Naive thymus-derived CD8-positive, alpha-beta T cell (primary cell): ENCODE results near the gene COL23A1. TPM values are rescaled to one million over a fixed set of nuclear protein-coding genes. Genes with fewer than 3 reads are reported as not detected.

Experiments
- ATAC-seq, 2 donors: fragments of 150-1000 bp; cut with Tn5 transposase in 1 of 2; sonication (Bioruptor Pico), chemical (Tn5 transposase) in 1 of 2; 1 replicate in 1 of 2; 2 replicates in 1 of 2; pipeline ENCODE4 v1.10.0; 2021; ENCODE audit warnings: mild to moderate bottlenecking in 2 of 2, moderate library complexity in 2 of 2
- POLR2A ChIA-PET: fragments of 350-600 bp; sonication (Branson Sonifier 250); formaldehyde crosslinking; loops from one replicate; lab custom pipeline; 2021; ENCODE audit warnings: antibody characterized with exemption; lab: Charles Lee
- DNase-seq, 10 donors: peaks; one replicate each; pipeline versions ENCODE4 v3.0.0 to v3.0.0-alpha.2; 2020 to 2022
- H3K27ac Mint-ChIP-seq, 10 donors: one replicate each; pipeline ENCODE4 v1.8.0; 2020 to 2022; ENCODE audit warnings: mild to moderate bottlenecking in 10 of 10, mixed read lengths in 10 of 10, moderate library complexity in 4 of 10, inconsistent platforms in 1 of 10
- H3K27me3 Mint-ChIP-seq, 5 donors: one replicate each; pipeline ENCODE4 v1.8.0; 2021 to 2022; ENCODE audit warnings: mixed read lengths in 5 of 5
- H3K36me3 Mint-ChIP-seq, 3 donors: one replicate each; pipeline ENCODE4 v1.8.0; 2020 to 2022; ENCODE audit warnings: mixed read lengths in 3 of 3, mild to moderate bottlenecking in 2 of 3, inconsistent platforms in 1 of 3
- H3K4me1 Mint-ChIP-seq, 4 donors: one replicate each; pipeline ENCODE4 v1.8.0; 2021 to 2022; ENCODE audit warnings: mixed read lengths in 4 of 4
- H3K4me3 Mint-ChIP-seq, 10 donors: one replicate each; pipeline ENCODE4 v1.8.0; 2020 to 2022; ENCODE audit warnings: mild to moderate bottlenecking in 10 of 10, mixed read lengths in 10 of 10, moderate library complexity in 6 of 10, inconsistent platforms in 1 of 10
- H3K9me3 Mint-ChIP-seq, 9 donors: one replicate each; pipeline ENCODE4 v1.8.0; 2020 to 2022; ENCODE audit warnings: mixed read lengths in 9 of 9, mild to moderate bottlenecking in 3 of 9, inconsistent platforms in 1 of 9, moderate library complexity in 1 of 9
- polyA plus RNA-seq, 3 donors: library from polyadenylated mRNA; unstranded; fragments of 300-500 nt; fragmentation: Illumina TruSeq; gene quantifications; one replicate each; pipeline ENCODE4 v1.2.3, GENCODE V29; 2021
- total RNA-seq, 8 experiments: library from RNA in 2 of 8; stranded (reverse) in 2 of 8; gene quantifications; one replicate each; pipeline ENCODE4 v1.2.3 and lab custom pipeline; 2021 to 2026

Gene COL23A1
- total and polyA plus RNA-seq, 5 experiments from 2014 or later, result 0.10 to 0.51 (median 0.16) TPM; not detected in 2

DNA sequence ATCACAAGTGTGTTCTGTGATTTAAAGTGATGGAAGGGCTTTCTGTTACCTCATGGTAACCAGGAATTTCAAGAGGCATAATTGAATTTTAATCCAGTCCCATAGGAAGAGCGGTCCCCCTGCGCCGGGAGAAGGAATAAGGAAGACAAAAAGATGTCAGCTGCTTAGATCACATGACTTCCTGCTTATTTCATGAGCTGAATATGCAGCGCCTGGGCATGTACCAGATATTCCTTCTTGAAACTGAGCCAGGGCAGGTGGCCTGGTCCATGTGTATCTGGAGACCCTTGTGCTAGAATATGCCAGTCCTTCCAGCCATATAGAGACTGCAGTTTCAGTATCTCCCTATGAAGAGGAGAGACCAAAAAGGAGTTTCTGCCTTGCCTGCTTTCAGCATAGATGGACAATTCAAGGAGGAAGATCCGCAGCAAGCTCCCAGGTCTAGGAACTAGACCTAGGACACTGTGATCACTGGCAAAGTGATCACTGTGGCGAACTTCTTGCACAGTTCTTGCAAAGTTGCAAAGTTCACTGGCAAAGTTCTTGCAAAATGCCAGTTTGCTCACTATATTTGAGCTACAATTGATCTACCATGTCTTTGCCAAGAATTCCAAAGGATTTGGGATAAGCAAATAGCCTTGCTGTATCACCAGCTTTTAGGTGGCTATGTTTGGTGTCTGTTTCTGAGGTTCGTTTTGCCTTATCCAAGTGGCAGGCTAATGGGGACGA lies 254.7 kb downstream of the COL23A1 start:
- no peaks in the 10 kb centered on the region for H3K27me3 Mint-ChIP-seq
- H3K27ac Mint-ChIP-seq, result no peak overlapping the region
- H3K4me3 Mint-ChIP-seq, result no peak overlapping the region
- no peak for ATAC-seq
- POLR2A ChIA-PET, result interaction anchor here (0.6 kb wide), 1 partner anchor 204 kb away, joined by 8 read pairs; no protein-coding TSS in a partner anchor
- peaks cover 4 to 10% (median 8%) of the 10 kb centered on the region in 4 donors for H3K4me1 Mint-ChIP-seq
- no peak for DNase-seq
- no peaks in the 10 kb centered on the region for H3K36me3 Mint-ChIP-seq
- no peaks in the 10 kb centered on the region for H3K9me3 Mint-ChIP-seq

DNA sequence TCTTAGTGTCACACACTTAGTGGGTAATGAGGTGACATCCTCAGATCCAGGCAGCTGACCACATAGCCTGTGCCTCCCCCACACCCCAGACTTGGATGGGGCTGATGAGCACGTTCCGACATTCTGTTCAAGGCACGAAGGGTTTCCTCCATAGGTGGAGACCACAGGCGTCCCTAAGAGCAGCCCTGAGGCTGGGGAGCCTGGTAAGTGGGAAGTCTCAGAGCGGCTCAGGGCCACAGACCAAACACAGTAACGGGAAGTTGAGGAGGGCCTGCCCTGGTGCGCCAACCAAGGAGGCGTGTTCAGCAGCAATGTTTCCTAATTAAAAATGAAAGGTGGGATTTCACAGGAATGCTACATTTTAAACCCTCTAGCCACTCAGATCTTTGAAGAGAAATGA lies 255.3 kb downstream of the COL23A1 start:
- POLR2A ChIA-PET, result interaction anchor here (0.6 kb wide), 1 partner anchor 204 kb away, joined by 8 read pairs; no protein-coding TSS in a partner anchor
- DNase-seq (no peak), ATAC-seq (no peak)
- Mint-ChIP-seq H3K4me3 (no peak overlapping the region), H3K4me1 (peaks cover 4 to 11% (median 8%) of the 10 kb centered on the region in 4 donors), H3K27me3 (no peaks in the 10 kb centered on the region), H3K36me3 (no peaks in the 10 kb centered on the region), H3K27ac (no peak overlapping the region), H3K9me3 (no peaks in the 10 kb centered on the region)

DNA sequence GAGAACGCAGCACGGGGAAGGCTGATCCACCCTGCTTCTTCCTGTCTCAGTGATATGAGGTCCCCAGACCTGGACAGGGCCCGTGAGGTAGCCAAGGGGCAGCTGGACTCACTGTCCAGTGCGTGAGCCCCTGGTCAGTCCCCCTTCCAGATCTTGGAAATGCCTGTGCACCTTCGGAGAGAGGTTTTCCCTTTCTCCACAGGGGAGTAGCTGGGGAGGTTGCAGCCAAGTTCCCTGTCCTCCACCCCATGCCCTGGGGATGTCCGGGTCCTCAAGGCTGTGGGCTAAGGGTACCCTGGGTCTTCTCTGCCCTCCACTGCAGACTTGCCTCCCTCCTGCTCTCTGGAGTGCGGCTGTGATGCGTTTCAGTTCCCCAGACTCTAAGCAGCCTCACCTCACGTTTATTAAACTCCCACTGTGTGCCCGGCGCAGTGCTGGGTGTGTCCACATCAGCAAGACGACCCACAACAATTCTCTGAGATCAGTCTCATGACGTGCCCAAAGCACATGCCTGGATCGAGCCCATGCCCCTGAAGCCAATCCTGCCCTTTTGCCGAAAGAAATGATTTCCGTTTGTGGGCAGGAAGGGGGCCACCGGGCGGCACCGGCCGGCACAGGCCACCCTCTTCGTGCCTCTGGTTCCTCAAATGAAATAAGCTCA lies 256.2 kb downstream of the COL23A1 start:
- peaks cover 4 to 11% (median 7%) of the 10 kb centered on the region in 4 donors for H3K4me1 Mint-ChIP-seq
- ATAC-seq, result no peak
- no peaks in the 10 kb centered on the region for H3K36me3 Mint-ChIP-seq
- no peaks in the 10 kb centered on the region for H3K9me3 Mint-ChIP-seq
- H3K4me3 Mint-ChIP-seq, result no peak overlapping the region
- no peaks in the 10 kb centered on the region for H3K27me3 Mint-ChIP-seq
- POLR2A ChIA-PET, result no interaction called here
- H3K27ac Mint-ChIP-seq, result no peak overlapping the region
- DNase-seq, result no peak

DNA sequence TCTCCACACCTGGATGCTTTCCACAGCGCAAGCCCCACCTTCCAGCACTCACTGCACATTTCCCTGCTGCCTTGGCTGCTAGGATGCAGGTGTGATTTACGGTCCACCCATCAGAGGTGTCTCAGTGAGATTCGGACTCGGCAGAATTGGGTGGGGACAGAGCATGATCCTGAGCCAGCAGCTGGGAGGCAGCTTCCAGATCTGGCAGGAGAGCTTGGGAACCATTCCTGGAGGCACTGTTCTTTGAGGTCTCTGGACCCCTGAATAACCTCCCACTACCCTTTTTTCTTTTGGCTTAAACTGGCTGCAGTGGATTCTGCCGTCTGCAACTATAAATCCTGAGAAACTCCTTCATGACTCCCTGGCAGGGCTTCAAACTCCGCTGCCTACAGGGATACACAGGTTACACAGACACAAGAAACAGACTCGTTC lies 258.0 kb downstream of the COL23A1 start:
- Mint-ChIP-seq H3K27ac (no peak overlapping the region), H3K4me1 (peaks cover 4 to 11% (median 7%) of the 10 kb centered on the region in 4 donors), H3K36me3 (no peaks in the 10 kb centered on the region), H3K4me3 (no peak overlapping the region), H3K9me3 (no peaks in the 10 kb centered on the region), H3K27me3 (no peaks in the 10 kb centered on the region)
- no peak for ATAC-seq
- DNase-seq, result peak in 1 of 10 donors; percentile 34
- POLR2A ChIA-PET, result no interaction called here

- ATAC-seq (no peak), DNase-seq (peak in 1 of 10 donors; percentile 14)
- Mint-ChIP-seq H3K4me3 (no peak overlapping the region), H3K27ac (peak overlapping the region in 3 of 10 donors; percentile 43 to 75 (median 67)), H3K27me3 (no peaks in the 10 kb centered on the region), H3K36me3 (no peaks in the 10 kb centered on the region), H3K9me3 (no peaks in the 10 kb centered on the region), H3K4me1 (peaks cover 4 to 11% (median 7%) of the 10 kb centered on the region in 4 donors)
- POLR2A ChIA-PET, result no interaction called here
Observed at GRCh38 chr5:178331491-178331996, 258.6 kb downstream of the COL23A1 start.

DNA sequence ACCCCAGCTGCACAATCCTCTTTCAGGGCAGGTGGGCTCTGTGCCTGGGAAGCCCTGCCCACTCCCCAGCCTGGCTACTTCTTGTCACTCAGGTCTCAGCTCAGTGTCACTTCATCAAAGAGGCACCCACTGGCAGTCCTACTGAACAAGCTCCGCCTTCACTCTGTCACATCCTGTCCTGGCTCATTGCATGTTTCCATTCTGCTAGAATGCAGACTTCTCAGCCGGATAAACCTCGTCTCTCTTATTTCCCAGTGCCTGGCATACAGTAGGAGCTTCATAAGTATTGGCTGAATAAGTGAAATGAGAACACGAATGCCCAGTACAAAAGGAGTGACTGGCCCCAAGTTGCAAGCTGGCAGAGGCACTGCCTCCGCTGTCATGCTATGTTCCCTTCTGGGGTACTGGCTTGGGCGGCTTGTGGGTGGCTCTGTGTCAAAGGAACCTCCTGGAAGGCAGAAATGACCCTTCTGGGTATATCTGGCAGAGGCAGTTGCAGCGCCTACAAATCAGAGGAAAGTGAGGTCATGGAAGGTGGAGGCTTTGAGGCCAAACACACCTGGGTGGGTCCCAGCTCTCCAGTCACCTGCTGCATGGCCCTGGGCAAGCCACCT lies 259.3 kb downstream of the COL23A1 start:
- peak overlapping the region in 7 of 10 donors; percentile 43 to 89 (median 72) for H3K27ac Mint-ChIP-seq
- H3K27me3 Mint-ChIP-seq, result no peaks in the 10 kb centered on the region
- H3K4me3 Mint-ChIP-seq, result peak overlapping the region in 1 of 10 donors; percentile 31
- no peaks in the 10 kb centered on the region for H3K36me3 Mint-ChIP-seq
- peaks cover 4 to 11% (median 8%) of the 10 kb centered on the region in 4 donors for H3K4me1 Mint-ChIP-seq
- no peaks in the 10 kb centered on the region for H3K9me3 Mint-ChIP-seq
- DNase-seq (peak in 5 of 10 donors; percentile 4 to 43 (median 8)), ATAC-seq (peak; percentile 66 to 79)
- POLR2A ChIA-PET, result interaction anchor here (0.9 kb wide), 1 partner anchor 10 kb away, joined by 3 read pairs; no protein-coding TSS in a partner anchor

DNA sequence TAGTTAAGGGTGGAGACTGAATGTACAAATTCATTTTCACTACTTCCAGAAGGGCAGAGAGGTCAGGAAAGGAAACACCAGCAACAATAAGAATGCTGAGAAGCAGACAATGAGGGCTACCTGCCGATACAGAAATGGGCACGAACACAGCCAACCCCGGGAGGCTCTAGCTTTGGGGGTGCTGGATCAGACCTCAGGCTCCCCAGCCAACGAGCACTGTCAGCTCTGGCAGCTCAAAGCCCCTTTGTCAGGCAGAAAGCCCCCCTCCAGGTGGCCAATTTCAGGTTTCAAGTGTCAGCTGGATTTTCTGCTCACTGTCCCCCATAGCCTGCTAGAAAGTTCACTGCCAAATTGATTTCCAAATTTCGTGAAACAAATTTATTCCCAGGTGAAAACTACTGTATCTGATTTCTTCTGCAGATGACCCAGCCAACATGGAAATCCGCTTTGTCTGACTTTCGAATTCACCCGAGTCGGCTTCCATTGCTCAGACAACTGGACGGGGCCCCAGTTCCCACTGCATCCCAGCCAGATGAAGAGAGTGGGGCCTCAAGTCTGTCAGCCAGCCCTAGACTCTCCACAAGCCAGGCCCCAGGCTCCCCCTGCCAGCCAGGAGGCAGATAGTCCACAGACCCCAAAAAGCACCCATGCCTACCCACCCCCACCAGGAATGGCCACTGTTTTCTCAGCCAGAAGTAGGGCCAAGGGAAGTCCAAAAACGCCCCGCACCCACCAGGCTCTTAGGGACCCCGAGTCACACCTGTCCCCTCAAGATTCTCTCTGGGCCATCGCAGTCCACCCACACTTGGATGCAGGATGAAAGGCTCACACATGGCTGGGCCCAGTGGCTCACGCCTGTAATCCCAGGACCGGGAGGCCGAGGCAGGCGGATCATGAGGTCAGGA lies 261.1 kb downstream of the COL23A1 start:
- Mint-ChIP-seq H3K4me1 (peaks cover 4 to 11% (median 9%) of the 10 kb centered on the region in 4 donors), H3K27me3 (peaks cover 0 to 5% (median 0%) of the 10 kb centered on the region in 5 donors), H3K36me3 (no peaks in the 10 kb centered on the region), H3K27ac (peak overlapping the region in 1 of 10 donors; percentile 62), H3K4me3 (no peak overlapping the region), H3K9me3 (no peaks in the 10 kb centered on the region)
- DNase-seq, result no peak
- POLR2A ChIA-PET, result no interaction called here
- no peak for ATAC-seq

- Mint-ChIP-seq H3K4me1 (peaks cover 4 to 11% (median 9%) of the 10 kb centered on the region in 4 donors), H3K27me3 (peaks cover 0 to 5% (median 0%) of the 10 kb centered on the region in 5 donors), H3K4me3 (no peak overlapping the region), H3K9me3 (no peaks in the 10 kb centered on the region), H3K27ac (peak overlapping the region in 1 of 10 donors; percentile 57), H3K36me3 (no peaks in the 10 kb centered on the region)
- POLR2A ChIA-PET, result no interaction called here
- ATAC-seq (no peak), DNase-seq (peak in 1 of 10 donors; percentile 37)
Observed at GRCh38 chr5:178327931-178328711, 262.1 kb downstream of the COL23A1 start.

- Mint-ChIP-seq H3K4me1 (peaks cover 4 to 11% (median 9%) of the 10 kb centered on the region in 4 donors), H3K36me3 (no peaks in the 10 kb centered on the region), H3K4me3 (no peak overlapping the region), H3K27me3 (peaks cover 0 to 5% (median 0%) of the 10 kb centered on the region in 5 donors), H3K9me3 (no peaks in the 10 kb centered on the region), H3K27ac (no peak overlapping the region)
- no peak for ATAC-seq
- POLR2A ChIA-PET, result no interaction called here
- peak in 1 of 10 donors; percentile 30 for DNase-seq
Observed at GRCh38 chr5:178327446-178327845, 262.7 kb downstream of the COL23A1 start.

DNA sequence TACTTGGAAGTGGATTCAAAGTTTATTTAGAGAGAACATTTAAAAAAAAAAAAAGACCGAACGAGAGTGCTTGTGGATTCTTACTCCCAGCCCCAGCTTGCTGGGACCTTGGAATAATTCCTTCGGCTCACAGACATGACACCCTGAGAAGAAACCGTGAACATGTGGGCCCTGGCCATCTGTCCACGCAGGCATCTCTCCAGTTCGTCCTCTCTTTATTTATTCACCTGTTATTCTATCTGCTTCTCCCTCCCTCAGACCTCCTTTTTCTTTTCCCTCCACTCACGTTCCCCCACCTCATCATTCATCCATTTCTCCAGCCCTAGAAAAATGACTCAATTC lies 263.8 kb downstream of the COL23A1 start:
- POLR2A ChIA-PET, result no interaction called here
- peaks cover 4 to 10% (median 9%) of the 10 kb centered on the region in 4 donors for H3K4me1 Mint-ChIP-seq
- H3K36me3 Mint-ChIP-seq, result no peaks in the 10 kb centered on the region
- peaks cover 0 to 5% (median 0%) of the 10 kb centered on the region in 5 donors for H3K27me3 Mint-ChIP-seq
- H3K9me3 Mint-ChIP-seq, result no peaks in the 10 kb centered on the region
- DNase-seq (no peak), ATAC-seq (no peak)
- H3K4me3 Mint-ChIP-seq, result no peak overlapping the region
- peak overlapping the region in 1 of 10 donors; percentile 70 for H3K27ac Mint-ChIP-seq

DNA sequence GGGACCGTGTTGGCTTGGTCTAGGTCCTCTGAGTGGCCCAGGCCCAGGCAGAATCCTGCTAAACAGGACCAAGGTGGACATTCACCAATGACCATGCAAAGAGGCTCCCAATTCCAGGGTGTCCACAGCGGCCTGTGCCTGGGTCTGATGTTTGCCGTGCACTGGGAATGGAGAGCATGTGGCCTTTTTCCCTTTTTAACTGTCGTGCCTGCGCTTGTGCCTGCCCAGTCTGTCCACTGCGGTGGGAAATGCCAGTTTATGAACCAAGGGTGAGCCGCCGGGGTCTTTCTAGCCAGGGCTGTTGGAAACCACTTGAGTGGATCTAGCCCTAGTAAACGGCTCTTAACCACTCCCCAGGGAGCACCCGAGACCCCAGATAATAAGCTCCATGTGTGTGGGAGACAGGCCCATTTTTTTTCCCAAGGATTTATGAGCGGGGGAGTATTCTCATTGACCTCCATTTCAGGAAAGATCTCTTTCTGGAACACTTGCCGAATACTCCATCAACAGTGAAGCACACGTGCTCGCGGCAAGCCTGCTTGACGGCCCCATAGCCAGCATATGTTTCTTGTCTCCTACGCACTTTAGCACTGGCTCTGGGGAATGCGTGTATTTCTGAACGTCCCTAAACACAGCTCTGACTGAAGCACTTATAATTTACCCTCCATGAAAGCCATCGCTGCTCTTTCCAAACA lies 264.4 kb downstream of the COL23A1 start:
- Mint-ChIP-seq H3K4me3 (no peak overlapping the region), H3K36me3 (no peaks in the 10 kb centered on the region), H3K9me3 (no peaks in the 10 kb centered on the region), H3K27me3 (peaks cover 0 to 5% (median 0%) of the 10 kb centered on the region in 5 donors), H3K4me1 (peaks cover 3 to 8% (median 5%) of the 10 kb centered on the region in 4 donors), H3K27ac (no peak overlapping the region)
- DNase-seq (no peak), ATAC-seq (no peak)
- POLR2A ChIA-PET, result no interaction called here
